HS-5 (cell line): ENCODE measurements around the gene EPC2.
"Not testable (repeated sequence)": the region's sequence is repeated elsewhere in the genome, so short reads cannot be mapped to it uniquely, and the experiment has no call there.

Experiments used
- DNase-seq: peaks from one replicate; pipeline ENCODE4 v3.0.0-alpha.2; 2012; ENCODE audit warnings: low read depth

Gene EPC2

GRCh38 chr2:148721991-148722777 is 77.6 kb downstream of the EPC2 start:
- no peak for DNase-seq

DNA sequence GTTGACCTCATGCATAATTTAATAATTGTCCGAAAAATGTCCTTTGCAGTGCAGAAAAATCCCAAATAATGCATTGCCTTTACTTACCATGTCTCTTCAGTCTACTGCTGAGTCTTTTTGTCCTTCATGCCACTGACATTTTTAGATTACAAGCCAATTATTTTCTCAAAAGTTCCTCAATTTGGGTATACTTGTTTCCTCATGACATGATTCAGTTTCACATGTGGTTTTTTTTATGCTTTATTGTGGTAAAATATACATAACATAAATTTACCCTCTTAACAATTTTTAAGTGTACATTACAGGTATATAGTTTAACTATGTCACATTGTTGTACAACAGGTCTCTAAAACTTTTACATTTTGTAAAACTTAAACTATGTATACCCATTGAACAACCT is 81.0 kb downstream of the EPC2 start:
- DNase-seq: no peak

GRCh38 chr2:148726228-148726627 is 81.7 kb downstream of the EPC2 start:
- DNase-seq: no peak

DNA sequence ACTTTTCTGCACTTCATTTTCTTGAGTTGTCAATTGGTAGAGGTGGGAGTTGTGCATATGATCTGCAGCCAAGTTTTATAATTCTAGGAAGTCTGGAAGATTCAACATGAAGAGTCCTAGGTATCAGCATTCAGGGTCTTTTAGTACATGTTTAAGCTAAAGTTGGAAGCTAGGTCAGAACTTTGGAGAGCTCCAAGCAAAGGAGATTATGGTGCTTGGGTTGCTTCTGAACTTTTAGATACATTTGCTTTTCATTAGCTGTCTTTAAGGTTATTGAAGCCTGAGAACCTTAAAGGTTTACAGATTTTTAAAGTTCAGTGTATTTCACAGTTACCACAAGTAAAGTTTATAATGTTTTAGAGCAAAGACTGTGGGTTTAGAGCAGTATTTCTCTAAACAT is 85.5 kb downstream of the EPC2 start:
- DNase-seq: no peak

- no peak for DNase-seq
Observed at GRCh38 chr2:148737742-148738141, 93.2 kb downstream of the EPC2 start.

GRCh38 chr2:148739454-148740105 is 95.0 kb downstream of the EPC2 start:
- no peak for DNase-seq

GRCh38 chr2:148742373-148742772 is 97.8 kb downstream of the EPC2 start:
- no peak for DNase-seq

GRCh38 chr2:148745151-148745851 is 100.8 kb downstream of the EPC2 start:
- DNase-seq: no peak

GRCh38 chr2:148746973-148747372 is 102.4 kb downstream of the EPC2 start:
- no peak for DNase-seq

- no peak for DNase-seq
Observed at GRCh38 chr2:148751907-148752306, 107.4 kb downstream of the EPC2 start.

DNA sequence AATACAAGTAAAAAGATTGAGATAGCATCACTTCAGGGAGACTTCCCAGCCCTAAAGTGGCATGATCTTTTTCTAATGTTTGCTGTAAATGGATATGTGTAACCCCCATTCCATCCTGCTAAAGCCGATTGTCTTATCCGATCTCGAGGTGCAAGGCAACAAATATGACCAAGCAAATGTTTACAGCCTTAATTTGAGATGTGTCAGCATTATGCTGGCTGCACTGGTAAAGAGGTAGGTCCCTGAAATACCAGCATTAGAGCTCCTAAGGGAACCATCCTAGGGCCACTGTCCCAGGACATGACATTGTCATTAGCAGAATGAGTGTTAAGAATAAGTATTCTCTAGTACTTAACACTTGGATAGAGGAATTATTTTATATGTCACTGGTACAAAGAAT is 108.4 kb downstream of the EPC2 start:
- no peak for DNase-seq

- DNase-seq: no peak
Observed at GRCh38 chr2:148754864-148755263, 110.3 kb downstream of the EPC2 start.

GRCh38 chr2:148756292-148756975 is 111.9 kb downstream of the EPC2 start:
- DNase-seq: peak; percentile 94

GRCh38 chr2:148764815-148765214 is 120.3 kb downstream of the EPC2 start:
- no peak for DNase-seq

- DNase-seq: no peak
Observed at GRCh38 chr2:148770047-148770446, 125.5 kb downstream of the EPC2 start.

GRCh38 chr2:148781544-148781943 is 137.0 kb downstream of the EPC2 start:
- DNase-seq: no peak

DNA sequence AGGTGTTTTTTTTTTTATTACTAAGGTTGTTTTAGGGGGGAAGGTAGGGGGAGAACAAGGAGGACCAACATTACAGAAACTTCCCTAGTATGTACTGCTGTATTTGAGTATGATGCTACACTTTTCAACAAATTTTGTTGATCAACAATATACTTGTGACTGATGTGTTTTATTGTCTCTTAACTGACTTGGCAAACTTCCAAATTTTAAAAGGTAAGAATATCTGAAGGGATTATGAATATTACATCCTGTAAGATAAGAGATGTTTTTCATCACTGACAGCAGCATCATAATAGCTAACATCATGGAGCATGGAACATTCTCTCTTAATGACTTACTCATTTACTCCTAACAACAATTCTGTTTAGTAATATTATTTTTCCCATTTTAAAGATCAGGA is 144.5 kb downstream of the EPC2 start:
- DNase-seq: no peak

DNA sequence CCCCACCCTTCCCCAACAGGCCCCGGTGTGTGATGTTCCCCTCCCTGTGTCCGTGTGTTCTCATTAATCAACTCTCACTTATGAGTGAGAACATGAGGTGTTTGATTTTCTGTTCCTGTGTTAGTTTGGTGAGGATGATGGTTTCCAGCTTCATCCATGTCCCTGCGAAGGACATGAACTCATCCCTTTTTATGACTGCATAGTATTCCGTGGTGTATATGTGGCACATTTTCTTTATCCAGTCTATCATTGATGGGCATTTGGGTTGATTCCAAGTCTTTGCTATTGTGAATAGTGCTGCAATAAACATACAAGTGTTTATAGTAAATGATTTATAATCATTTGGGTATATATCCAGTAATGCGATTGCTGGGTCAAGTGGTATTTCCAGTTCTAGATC is 145.6 kb downstream of the EPC2 start:
- DNase-seq: not testable (repeated sequence)

DNA sequence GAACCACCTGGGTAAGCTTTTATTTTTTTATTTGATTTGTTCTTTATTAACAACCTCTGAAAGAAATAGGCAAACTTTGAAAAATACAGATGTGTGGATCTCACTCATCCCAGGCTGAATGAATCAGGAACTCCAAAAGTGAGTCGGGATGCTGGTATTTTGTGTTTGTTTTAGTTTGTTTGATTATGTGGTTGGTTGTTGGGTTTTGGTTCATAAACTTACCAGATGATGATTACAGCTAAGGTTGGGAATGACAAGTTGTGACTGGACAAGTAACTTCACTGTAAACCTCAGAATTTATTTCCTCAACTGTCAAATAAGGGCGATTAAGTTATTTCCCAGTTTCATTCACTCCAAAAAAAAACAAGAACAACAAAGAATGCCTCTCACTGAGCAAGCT is 150.0 kb downstream of the EPC2 start:
- DNase-seq: peak; percentile 34

DNA sequence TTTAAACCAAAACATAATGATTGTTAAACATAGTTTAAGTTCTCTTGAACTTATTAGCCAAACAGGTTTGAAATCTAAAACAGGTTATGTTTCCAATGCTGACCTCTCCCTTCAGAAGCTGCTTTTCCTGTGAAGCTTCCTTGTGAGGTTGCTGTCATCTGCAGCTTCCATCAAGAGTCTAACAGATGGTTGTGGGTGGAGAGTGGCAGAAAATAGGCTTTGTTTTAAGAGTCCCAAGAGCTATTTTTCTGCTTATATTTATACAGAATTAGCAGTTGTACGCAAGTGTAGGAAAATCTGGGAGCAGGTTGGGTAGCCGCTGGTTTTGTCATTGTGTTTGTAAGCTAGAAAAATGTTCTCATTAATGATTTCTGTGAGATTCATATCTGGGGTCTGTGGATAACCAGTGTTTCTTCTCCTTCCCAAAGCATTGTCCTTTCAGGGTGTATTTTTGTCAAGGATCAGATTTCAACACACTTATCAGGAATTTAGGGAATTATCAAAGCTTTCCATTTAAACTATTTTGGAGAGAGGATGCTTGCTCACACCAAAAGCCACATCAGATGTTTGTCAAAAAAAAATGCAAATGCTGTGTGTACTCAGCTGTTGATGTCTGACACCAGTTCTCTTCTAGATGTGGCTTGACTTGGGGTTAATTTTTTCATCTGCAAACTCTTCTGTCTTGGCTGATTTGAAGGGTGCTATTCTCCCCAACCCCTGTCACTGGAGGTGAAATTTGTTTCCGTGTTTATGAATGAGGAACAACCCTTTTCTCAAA is 152.4 kb downstream of the EPC2 start:
- DNase-seq: no peak

GRCh38 chr2:148802448-148803220 is 158.1 kb downstream of the EPC2 start:
- no peak for DNase-seq
